Upper lobe of left lung (tissue), 6 donors: ENCODE results near the gene IL1RAPL1. TPM values are rescaled to one million over a fixed set of nuclear protein-coding genes. Genes with fewer than 3 reads are reported as not detected.

ENCODE experiments used
- ATAC-seq, 2 donors: fragments of 200-7000 bp; cut with Tn5 transposase; one replicate each; pipeline ENCODE4 v1.9.1; 2022; ENCODE audit warnings: mild to moderate bottlenecking in 2 of 2, moderate library complexity in 2 of 2; ENCODE audit not compliant: low FRiP score in 2 of 2
- DNase-seq, 2 donors: peaks; one replicate each; pipeline ENCODE4 v3.0.0-alpha.2; 2019 to 2020
- H3K27ac ChIP-seq, 4 donors: fragments of 200-600 bp; sonication (generic); one replicate each; pipeline ENCODE4 v1.5.1; 2016 to 2019
- H3K27me3 ChIP-seq, 4 donors: fragments of 200-600 bp; sonication (generic); one replicate each; pipeline ENCODE4 v1.5.1; 2017 to 2019
- H3K36me3 ChIP-seq, 4 donors: fragments of 200-600 bp; sonication (generic); one replicate each; pipeline ENCODE4 v1.5.1; 2016 to 2019
- H3K4me1 ChIP-seq, 4 donors: fragments of 200-600 bp; sonication (generic); one replicate each; pipeline ENCODE4 v1.5.1; 2018 to 2019
- H3K4me3 ChIP-seq, 4 donors: fragments of 200-600 bp; sonication (generic); one replicate each; pipeline ENCODE4 v1.5.1; 2017 to 2019; ENCODE audit warnings: mild to moderate bottlenecking in 2 of 4, moderate library complexity in 1 of 4
- H3K9me3 ChIP-seq, 4 donors: fragments of 200-600 bp; sonication (generic); one replicate each; pipeline ENCODE4 v1.5.1; 2018 to 2019
- CTCF ChIP-seq, 6 experiments: fragments of 450-650 bp in 4 of 6; fragments of 200-600 bp in 2 of 6; sonication (generic) in 2 of 6; IDR thresholded peaks; one replicate each; pipeline ENCODE4 v1.5.1; 2016 to 2019; ENCODE audit warnings: antibody characterized with exemption in 6 of 6
- EP300 ChIP-seq, 4 donors: sonication (generic); formaldehyde crosslinking; IDR thresholded peaks; one replicate each; pipeline ENCODE4 v1.5.1; 2017; ENCODE audit warnings: antibody characterized with exemption in 4 of 4, control low read depth in 2 of 4
- POLR2A ChIP-seq, 4 donors: fragments of 450-650 bp; IDR thresholded peaks; one replicate each; pipeline ENCODE4 v1.5.1; 2016 to 2017; ENCODE audit warnings: antibody characterized with exemption in 4 of 4, mild to moderate bottlenecking in 2 of 4
- POLR2AphosphoS5 ChIP-seq, 2 donors: sonication (generic); formaldehyde crosslinking; IDR thresholded peaks; one replicate each; pipeline ENCODE4 v1.5.1; 2017; ENCODE audit warnings: antibody characterized with exemption in 2 of 2
- WGBS, 2 donors: methylation state at CpG; one replicate each; pipeline ENCODE4 v1.1.5; 2017 to 2018; 5-methylcytosine and 5-hydroxymethylcytosine counted together
- total RNA-seq, 6 donors: library from RNA; depleted of rRNA in 4 of 6; stranded (reverse); fragments of >200 nt in 4 of 6; gene quantifications; one replicate each; pipeline versions ENCODE4 v1.1.0 to v1.2.1, GENCODE V29; 2016 to 2021
- donor health status: DM: no; HTN: no; CAD: no; lungs with moderate emphysema.
- donor health status: DM: no; HTN: yes; CAD: no; lungs with severe emphysema.

The IL1RAPL1 gene
- total RNA-seq, 6 donors from 2014 or later: 0.09 to 0.46 (median 0.33) TPM; not detected in 3

GRCh38 chrX:29617725-29618124, 1030.5 kb downstream of the IL1RAPL1 start:
- ATAC-seq: no peak
- 53 to 56% methylated on average over 4 of the region's 4 CpGs for WGBS, 2 donors

GRCh38 chrX:29627833-29628232, 1040.6 kb downstream of the IL1RAPL1 start:
- Histone ChIP-seq H3K4me1 (no peaks in the 10 kb centered on the region), H3K9me3 (no peaks in the 10 kb centered on the region)

More at GRCh38 chrX:29617725-29618124, 1030.5 kb downstream of the IL1RAPL1 start:
- Histone ChIP-seq H3K4me1 (no peaks in the 10 kb centered on the region), H3K9me3 (no peaks in the 10 kb centered on the region), H3K36me3 (no peaks in the 10 kb centered on the region), H3K27me3 (no peaks in the 10 kb centered on the region), H3K4me3 (no peak overlapping the region), H3K27ac (no peak overlapping the region)
- no peak for DNase-seq
- TF ChIP-seq EP300 (IDR thresholded peaks at IDR 0.05) (no peak), CTCF (IDR thresholded peaks at IDR 0.05) (no peak), POLR2AphosphoS5 (IDR thresholded peaks at IDR 0.05) (no peak), POLR2A (IDR thresholded peaks at IDR 0.05) (no peak)

GRCh38 chrX:29634516-29634915, 1047.3 kb downstream of the IL1RAPL1 start:
- 49 to 81% methylated on average over 2 of the region's 2 CpGs for WGBS, 2 donors

More at GRCh38 chrX:29627833-29628232, 1040.6 kb downstream of the IL1RAPL1 start:
- TF ChIP-seq POLR2A (IDR thresholded peaks at IDR 0.05) (no peak), POLR2AphosphoS5 (IDR thresholded peaks at IDR 0.05) (no peak), EP300 (IDR thresholded peaks at IDR 0.05) (no peak), CTCF (IDR thresholded peaks at IDR 0.05) (no peak)
- DNase-seq: no peak
- no peak for ATAC-seq
- WGBS, 2 donors: 79 to 100% methylated on average over 1 of the region's 1 CpG
- H3K4me3 ChIP-seq: no peak overlapping the region
- no peak overlapping the region for H3K27ac ChIP-seq
- no peaks in the 10 kb centered on the region for H3K27me3 ChIP-seq
- no peaks in the 10 kb centered on the region for H3K36me3 ChIP-seq

GRCh38 chrX:29636331-29636730, 1049.1 kb downstream of the IL1RAPL1 start:
- no peak for DNase-seq
- Histone ChIP-seq H3K4me3 (no peak overlapping the region), H3K36me3 (no peaks in the 10 kb centered on the region), H3K4me1 (no peaks in the 10 kb centered on the region), H3K27ac (no peak overlapping the region), H3K9me3 (no peaks in the 10 kb centered on the region), H3K27me3 (no peaks in the 10 kb centered on the region)
- 47 to 63% methylated on average over 3 of the region's 3 CpGs for WGBS, 2 donors
- no peak for ATAC-seq
- TF ChIP-seq POLR2AphosphoS5 (IDR thresholded peaks at IDR 0.05) (no peak), CTCF (IDR thresholded peaks at IDR 0.05) (no peak), POLR2A (IDR thresholded peaks at IDR 0.05) (no peak), EP300 (IDR thresholded peaks at IDR 0.05) (no peak)

More at GRCh38 chrX:29634516-29634915, 1047.3 kb downstream of the IL1RAPL1 start:
- no peak overlapping the region for H3K27ac ChIP-seq
- H3K36me3 ChIP-seq: no peaks in the 10 kb centered on the region
- no peaks in the 10 kb centered on the region for H3K4me1 ChIP-seq
- H3K4me3 ChIP-seq: no peak overlapping the region
- ATAC-seq: no peak
- H3K27me3 ChIP-seq: no peaks in the 10 kb centered on the region
- DNase-seq: no peak
- H3K9me3 ChIP-seq: no peaks in the 10 kb centered on the region
- no peak for TF ChIP-seq POLR2A (IDR thresholded peaks at IDR 0.05)
- no peak for TF ChIP-seq CTCF (IDR thresholded peaks at IDR 0.05)
- TF ChIP-seq EP300 (IDR thresholded peaks at IDR 0.05): no peak
- no peak for TF ChIP-seq POLR2AphosphoS5 (IDR thresholded peaks at IDR 0.05)

GRCh38 chrX:29640106-29640505, 1052.9 kb downstream of the IL1RAPL1 start:
- no peak overlapping the region for H3K4me3 ChIP-seq
- H3K27me3 ChIP-seq: no peaks in the 10 kb centered on the region
- H3K27ac ChIP-seq: no peak overlapping the region
- no peaks in the 10 kb centered on the region for H3K36me3 ChIP-seq
- WGBS, 2 donors: 64 to 79% methylated on average over 2 of the region's 2 CpGs
- no peaks in the 10 kb centered on the region for H3K9me3 ChIP-seq
- DNase-seq (no peak), ATAC-seq (no peak)
- no peaks in the 10 kb centered on the region for H3K4me1 ChIP-seq
- no peak for TF ChIP-seq EP300 (IDR thresholded peaks at IDR 0.05)
- no peak for TF ChIP-seq POLR2A (IDR thresholded peaks at IDR 0.05)
- TF ChIP-seq POLR2AphosphoS5 (IDR thresholded peaks at IDR 0.05): no peak
- TF ChIP-seq CTCF (IDR thresholded peaks at IDR 0.05): no peak
